Duodenal mucosa (tissue), 2 donors: ENCODE measurements around the gene GRAP.

ENCODE experiments used
- H3K27ac ChIP-seq: one replicate; pipeline ENCODE4 v1.7.0; 2013; ENCODE audit warnings: low read depth, low read length
- H3K27me3 ChIP-seq, 2 donors: one replicate each; pipeline ENCODE4 v1.7.0; 2013; ENCODE audit warnings: low read length in 2 of 2, control low read depth in 1 of 2; ENCODE audit not compliant: insufficient read depth in 2 of 2, control insufficient read depth in 1 of 2
- H3K36me3 ChIP-seq, 2 donors: one replicate each; pipeline ENCODE4 v1.7.0; 2013; ENCODE audit warnings: low read length in 2 of 2, control low read depth in 1 of 2; ENCODE audit not compliant: insufficient read depth in 2 of 2, control insufficient read depth in 1 of 2
- H3K4me1 ChIP-seq, 2 donors: one replicate each; pipeline ENCODE4 v1.7.0; 2013; ENCODE audit warnings: low read length in 2 of 2, control low read depth in 1 of 2; ENCODE audit not compliant: insufficient read depth in 2 of 2, control insufficient read depth in 1 of 2
- H3K4me3 ChIP-seq, 2 donors: one replicate each; pipeline ENCODE4 v1.7.0; 2013; ENCODE audit warnings: low read length in 2 of 2, low read depth in 1 of 2
- H3K9ac ChIP-seq, 2 donors: one replicate each; pipeline ENCODE4 v1.7.0; 2013; ENCODE audit warnings: low read length in 2 of 2, low read depth in 1 of 2
- H3K9me3 ChIP-seq, 2 donors: one replicate each; pipeline ENCODE4 v1.7.0; 2013; ENCODE audit warnings: low read length in 2 of 2, control low read depth in 1 of 2; ENCODE audit not compliant: control insufficient read depth in 1 of 2

Gene GRAP

GRCh38 chr17:18974407-18975149, 72.2 kb downstream of the GRAP start:
- peaks cover 13 to 56% of the 10 kb centered on the region in 2 donors for H3K36me3 ChIP-seq
- H3K9ac ChIP-seq = no peak overlapping the region
- no peak overlapping the region for H3K4me3 ChIP-seq
- H3K27me3 ChIP-seq = no peaks in the 10 kb centered on the region
- no peaks in the 10 kb centered on the region for H3K9me3 ChIP-seq
- no peak overlapping the region for H3K27ac ChIP-seq
- H3K4me1 ChIP-seq = peaks cover 11 to 14% of the 10 kb centered on the region in 2 donors

- peaks cover 33 to 36% of the 10 kb centered on the region in 2 donors for H3K4me1 ChIP-seq
Observed at GRCh38 chr17:18971801-18972200, 75.0 kb downstream of the GRAP start.

More at GRCh38 chr17:18971801-18972200, 75.0 kb downstream of the GRAP start:
- no peak overlapping the region for H3K4me3 ChIP-seq
- H3K9me3 ChIP-seq = no peaks in the 10 kb centered on the region
- H3K27ac ChIP-seq = no peak overlapping the region
- H3K36me3 ChIP-seq = peaks cover 9 to 29% of the 10 kb centered on the region in 2 donors
- no peaks in the 10 kb centered on the region for H3K27me3 ChIP-seq
- no peak overlapping the region for H3K9ac ChIP-seq
